Endothelial cell of umbilical vein (primary cell): ENCODE measurements around the gene UBR7. TPM values are rescaled to one million over a fixed set of nuclear protein-coding genes. Genes with fewer than 3 reads are reported as not detected.

Experiments used
- BruUV-seq: library from RNA; stranded (reverse); fragments of 400-500 nt; replicated peaks from 2 replicates; lab custom pipeline; 2021; lab: Mats Ljungman, UMichigan
- CTCF ChIA-PET: fragments of 300-600, 350-600 bp; sonication (Branson Sonifier 250); formaldehyde crosslinking; loops from one replicate; lab custom pipeline; 2021; ENCODE audit warnings: antibody characterized with exemption, inconsistent platforms; lab: Charles Lee
- POLR2A ChIA-PET: fragments of 300-600, 350-600 bp; sonication (Branson Sonifier 250); formaldehyde crosslinking; loops from one replicate; lab custom pipeline; 2021; ENCODE audit warnings: antibody characterized with exemption, inconsistent platforms; lab: Charles Lee
- DNase-seq: peaks from one replicate; pipeline ENCODE4 v3.0.0-alpha.2; 2011; ENCODE audit warnings: low read depth, low spot score
- FAIRE-seq: peaks from 2 replicates; lab custom pipeline; 2011; peaks lifted over from hg19 to GRCh38; lab: Jason Lieb, UNC
- H2AFZ ChIP-seq: 2 replicates; pipeline ENCODE4 v1.6.0; 2012; ENCODE audit warnings: low read depth, low read length, control low read depth, inconsistent platforms
- H3K27ac ChIP-seq: 2 replicates; pipeline ENCODE4 v1.5.1; 2011; ENCODE audit warnings: low read depth, mild to moderate bottlenecking, control low read depth, low read length, moderate library complexity; ENCODE audit not compliant: insufficient read depth
- H3K27me3 ChIP-seq, 2 experiments: 2 replicates each; pipeline versions ENCODE4 v1.6.0 to v1.6.1; 2011; ENCODE audit warnings: low read length in 2 of 2, mixed read lengths in 1 of 2; ENCODE audit not compliant: control insufficient read depth in 2 of 2, insufficient read depth in 2 of 2
- H3K36me3 ChIP-seq, 2 experiments: 2 replicates in 1 of 2; 3 replicates in 1 of 2; pipeline ENCODE4 v1.5.1; 2011; ENCODE audit warnings: low read length in 2 of 2, mild to moderate bottlenecking in 1 of 2, moderate library complexity in 1 of 2; ENCODE audit not compliant: control insufficient read depth in 2 of 2, insufficient read depth in 2 of 2; ENCODE audit errors: extremely low read depth in 1 of 2
- H3K4me1 ChIP-seq: 3 replicates; pipeline ENCODE4 v1.5.1; 2011; ENCODE audit warnings: mild to moderate bottlenecking, low read length; ENCODE audit not compliant: control insufficient read depth, insufficient read depth; ENCODE audit errors: extremely low read depth
- H3K4me2 ChIP-seq: 2 replicates; pipeline ENCODE4 v1.6.1; 2011; ENCODE audit warnings: low read length, control low read depth, mixed read lengths; ENCODE audit not compliant: insufficient read depth
- H3K4me3 ChIP-seq, 3 experiments: fragments of 200-600 bp in 1 of 3; sonication (generic), shearing (Covaris generic) in 1 of 3; replicated peaks in 1 of 3; 2 replicates each; pipeline ENCODE4 v1.5.1; 2011 to 2016; ENCODE audit warnings: control low read depth in 3 of 3, low read length in 3 of 3, mild to moderate bottlenecking in 2 of 3, inconsistent platforms in 1 of 3, low read depth in 1 of 3, moderate library complexity in 1 of 3; ENCODE audit not compliant: insufficient read depth in 1 of 3
- H3K79me2 ChIP-seq: 2 replicates; pipeline ENCODE4 v1.6.0; 2012; ENCODE audit warnings: low read length, inconsistent platforms; ENCODE audit not compliant: control insufficient read depth, insufficient read depth
- H3K9ac ChIP-seq: replicated peaks from 2 replicates; pipeline ENCODE3; 2011; ENCODE audit warnings: low read length, control low read depth; ENCODE audit not compliant: insufficient read depth; ENCODE audit errors: extremely low read depth
- H3K9me1 ChIP-seq: replicated peaks from 3 replicates; pipeline ENCODE4 v1.6.0; 2011; ENCODE audit warnings: mild to moderate bottlenecking, low read length; ENCODE audit not compliant: control insufficient read depth, insufficient read depth; ENCODE audit errors: extremely low read depth
- H3K9me3 ChIP-seq: replicated peaks from 2 replicates; pipeline ENCODE4 v1.5.1; 2012; ENCODE audit warnings: low read length, inconsistent platforms; ENCODE audit not compliant: control insufficient read depth, insufficient read depth
- H4K20me1 ChIP-seq: replicated peaks from 2 replicates; pipeline ENCODE3; 2011; ENCODE audit warnings: mild to moderate bottlenecking, low read length; ENCODE audit not compliant: control insufficient read depth, insufficient read depth; ENCODE audit errors: extremely low read depth
- CTCF ChIP-seq, 2 donors: IDR thresholded peaks; 1 replicate in 1 of 2; 2 replicates in 1 of 2; pipeline ENCODE4 v1.5.1; 2011; ENCODE audit warnings: low read length in 2 of 2, mild to moderate bottlenecking in 2 of 2, moderate library complexity in 2 of 2, control low read depth in 1 of 2, inconsistent platforms in 1 of 2, low read depth in 1 of 2; ENCODE audit not compliant: insufficient read depth in 1 of 2; ENCODE audit errors: extremely low read depth in 1 of 2
- FOS ChIP-seq: IDR thresholded peaks from 2 replicates; pipeline ENCODE4 v1.6.1; 2011; ENCODE audit warnings: mild to moderate bottlenecking, low read length, moderate library complexity, borderline replicate concordance; ENCODE audit not compliant: insufficient read depth
- GATA2 ChIP-seq: IDR thresholded peaks from 2 replicates; pipeline ENCODE4 v1.7.0; 2011; ENCODE audit warnings: low read depth, mild to moderate bottlenecking, moderate library complexity, mixed read lengths, low read length; ENCODE audit not compliant: insufficient read length, insufficient read depth
- JUN ChIP-seq: IDR thresholded peaks from 2 replicates; pipeline ENCODE4 v1.6.1; 2011; ENCODE audit warnings: borderline replicate concordance, low read depth; ENCODE audit not compliant: insufficient read length, insufficient read depth
- MAX ChIP-seq: IDR thresholded peaks from 2 replicates; pipeline ENCODE4 v1.6.1; 2011; ENCODE audit not compliant: insufficient read depth, insufficient read length
- MYC ChIP-seq: IDR thresholded peaks from one replicate; pipeline ENCODE4 v1.6.1; 2011; ENCODE audit warnings: mild to moderate bottlenecking, low read depth, low read length
- POLR2A ChIP-seq: IDR thresholded peaks from 2 replicates; pipeline ENCODE4 v1.6.1; 2012; ENCODE audit warnings: low read depth, mild to moderate bottlenecking, control low read depth, low read length
- POLR2AphosphoS5 ChIP-seq: IDR thresholded peaks from 2 replicates; pipeline ENCODE4 v1.6.1; 2012; ENCODE audit warnings: low read depth, mild to moderate bottlenecking, control low read depth, low read length, moderate library complexity; ENCODE audit not compliant: insufficient read depth
- dilution Hi-C: fragments of 300-500 bp; cut with MboI; formaldehyde crosslinking; loops from one replicate; pipeline ENCODE4 v1.15.0; 2019; ENCODE audit warnings: low sequenced_read_pairs; ENCODE audit not compliant: extremely low pct_ligation_motif_present
- intact Hi-C: fragments of 100-400 bp; cut with micrococcal nuclease; formaldehyde crosslinking; loops from one replicate; pipeline ENCODE4 v1.10.0; 2022
- polyA plus RNA-seq, 4 experiments: library from polyadenylated mRNA; depleted of rRNA in 3 of 4; stranded (reverse) in 3 of 4; unstranded in 1 of 4; fragments of >200 nt; gene quantifications; 2 replicates each; pipeline versions ENCODE4 v1.2.1 to v1.2.3, GENCODE V29; 2011 to 2012; ENCODE audit warnings: missing spikeins in 1 of 4
- total RNA-seq: library from RNA; stranded (reverse); gene quantifications from 2 replicates; pipeline ENCODE4 v1.2.3, GENCODE V29; 2021

UBR7 gene
- total and polyA plus RNA-seq, 2 donors (not counting 3 experiments of a cell fraction or from before 2014, with no cell fraction given), result 16.8 to 24.1 TPM

- Histone ChIP-seq H3K36me3 (peaks cover 5 to 17% of the 10 kb centered on the region in 2 experiments), H3K9me1 (no peaks in the 10 kb centered on the region), H3K27ac (no peak overlapping the region), H4K20me1 (no peaks in the 10 kb centered on the region), H3K79me2 (no peaks in the 10 kb centered on the region), H3K9me3 (no peaks in the 10 kb centered on the region), H3K9ac (no peak overlapping the region), H3K27me3 (no peaks in the 10 kb centered on the region), H3K4me3 (no peak overlapping the region), H3K4me2 (no peak overlapping the region), H3K4me1 (no peaks in the 10 kb centered on the region), H2AFZ (no peak overlapping the region)
- dilution Hi-C loops (no loop called here), intact Hi-C loops (no loop called here)
- ChIA-PET POLR2A (no interaction called here), CTCF (no interaction called here)
- no TSS peak for BruUV-seq
- TF ChIP-seq FOS, result no peak
- TF ChIP-seq JUN, result no peak
- TF ChIP-seq MYC, result no peak
- TF ChIP-seq CTCF (IDR thresholded peaks at IDR 0.05; ENCODE audit: extremely low read depth in 1 of 2, insufficient read depth in 1 of 2, low read depth in 1 of 2, low read length in 2 of 2), result no peak
- no peak for TF ChIP-seq MAX
- no peak for TF ChIP-seq POLR2A
- TF ChIP-seq POLR2AphosphoS5, result no peak
- TF ChIP-seq GATA2, result no peak
- no peak for FAIRE-seq
- DNase-seq, result no peak
Observed at GRCh38 chr14:93239869-93240677, 33.0 kb downstream of the UBR7 start.
